Stromal cell of bone marrow (primary cell): ENCODE data around the gene MKNK1.

Source experiments
- DNase-seq: peaks from one replicate; pipeline ENCODE4 v3.0.0-alpha.2; 2012; ENCODE audit warnings: low read depth

The MKNK1 gene

DNA sequence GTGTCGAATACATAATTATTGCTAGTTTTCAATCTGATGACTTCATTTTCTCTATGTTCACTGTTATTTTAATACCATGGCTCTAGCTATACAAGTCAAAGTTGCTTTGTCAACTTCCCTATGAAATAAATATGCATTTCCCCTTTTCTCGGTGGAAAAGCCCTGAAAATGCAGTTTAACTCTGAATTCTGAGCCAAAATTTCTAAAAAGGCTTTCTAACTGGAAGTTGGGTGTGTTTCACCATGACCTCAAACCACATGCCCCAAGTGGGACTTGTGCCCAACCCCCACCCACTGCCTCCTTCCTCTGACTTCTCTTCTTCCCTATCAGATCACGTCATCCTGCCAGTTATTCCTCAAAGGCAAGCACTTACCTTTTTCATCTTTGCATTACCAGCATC, 8.9 kb downstream of the MKNK1 start:
- peak; percentile 62 for DNase-seq

DNA sequence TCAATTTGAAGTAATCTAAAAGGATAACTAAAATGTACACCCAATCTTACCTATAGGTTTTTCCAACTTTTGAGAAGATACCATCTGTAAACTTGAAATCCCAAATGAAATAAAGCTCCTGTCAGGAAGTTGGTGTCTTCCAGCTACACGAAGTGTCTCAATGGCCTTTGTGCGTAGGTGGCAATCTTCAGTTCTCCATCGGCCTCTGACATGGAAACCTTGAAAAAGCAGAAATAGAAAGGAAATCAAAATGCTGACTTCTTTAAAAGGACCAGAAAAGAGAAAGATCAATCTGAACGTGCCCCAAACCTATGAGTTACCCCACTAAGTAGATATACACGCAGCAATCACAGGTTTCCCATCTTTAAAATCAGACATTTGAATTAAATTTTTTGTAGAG, 10.0 kb downstream of the MKNK1 start:
- no peak for DNase-seq

DNA sequence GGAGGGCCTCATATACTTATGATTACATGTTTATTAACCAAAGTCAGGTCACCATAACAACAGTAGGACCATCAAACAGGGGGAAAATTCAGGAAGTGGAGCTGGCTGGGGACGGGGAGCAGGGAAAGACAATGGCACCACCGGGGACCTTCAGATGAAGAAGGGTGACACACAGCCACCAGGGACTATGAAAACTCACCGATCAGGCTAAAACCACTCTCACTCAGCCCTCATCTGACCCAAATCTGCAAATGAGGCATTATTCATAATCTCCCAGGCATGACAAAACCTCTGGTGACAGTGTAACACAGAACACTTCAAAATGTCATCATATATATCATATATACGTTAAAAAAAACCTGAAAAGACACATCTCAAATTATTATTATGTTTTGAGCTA, 11.2 kb downstream of the MKNK1 start:
- no peak for DNase-seq

DNA sequence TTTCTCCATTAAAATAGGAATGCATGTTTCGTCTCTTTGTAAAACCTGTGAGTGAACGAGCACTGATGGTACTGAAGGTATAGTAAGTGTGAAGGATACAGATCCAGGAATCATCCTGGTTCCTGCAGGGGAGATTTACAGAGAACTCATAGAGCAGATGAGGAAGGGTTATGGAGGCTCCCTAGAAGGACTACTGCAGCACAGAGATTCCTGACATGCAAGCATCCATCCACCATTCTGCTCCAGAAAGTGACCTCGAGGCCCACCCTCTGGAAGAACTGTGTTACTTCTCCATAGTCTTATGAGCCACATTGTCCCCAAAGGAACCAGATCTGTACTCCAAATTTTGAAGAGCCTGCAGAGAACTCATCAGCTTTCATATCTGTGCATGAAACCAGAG, 14.5 kb downstream of the MKNK1 start:
- DNase-seq, result no peak

DNA sequence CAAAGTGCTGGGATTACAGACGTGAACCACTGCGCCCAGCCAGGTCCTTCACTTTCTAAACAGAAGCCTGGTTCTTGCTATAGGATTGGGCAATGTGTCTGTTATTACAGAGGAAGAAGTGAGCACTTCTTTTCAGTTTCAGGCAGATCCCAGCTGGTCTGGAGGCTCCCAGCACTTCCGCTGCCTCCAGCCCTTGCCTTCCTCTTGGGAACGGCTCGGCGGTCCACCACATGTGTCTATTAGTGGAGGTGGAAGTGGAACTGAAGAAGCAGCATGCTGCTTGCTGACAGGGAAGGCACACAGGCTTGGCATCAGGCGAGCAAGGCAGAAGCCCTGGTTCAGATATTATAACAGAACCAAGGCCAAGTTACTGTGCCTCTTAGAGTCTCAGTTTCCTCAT, 17.0 kb downstream of the MKNK1 start:
- no peak for DNase-seq

DNA sequence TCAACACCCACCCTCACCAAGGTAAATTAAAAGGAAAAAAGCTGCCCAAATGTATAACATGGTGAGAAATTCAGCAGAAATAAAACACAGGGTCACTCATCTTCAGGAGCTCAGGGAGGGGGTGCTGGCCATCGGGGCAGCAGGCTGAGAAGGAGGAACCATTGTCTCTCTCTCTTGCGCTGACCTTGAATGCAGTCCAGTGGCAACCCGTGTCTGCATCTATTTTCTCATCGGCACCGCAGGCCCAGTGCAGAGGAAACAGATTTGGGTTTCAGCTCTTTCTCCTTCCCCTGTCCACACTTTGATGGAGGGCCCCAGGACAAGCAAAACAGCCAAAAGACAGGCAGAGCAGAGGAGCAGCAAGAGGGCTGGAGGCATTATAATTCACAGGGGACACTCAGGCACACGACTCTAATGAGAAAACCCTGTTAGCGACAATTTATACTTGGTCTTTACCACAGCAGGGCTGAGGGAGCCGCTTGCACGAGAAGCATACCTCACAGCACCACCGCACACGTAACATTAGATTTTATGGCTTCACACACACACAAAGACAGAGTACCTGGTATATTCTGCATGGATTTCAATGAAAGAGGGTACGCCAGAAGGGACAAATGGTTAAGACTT, 18.6 kb downstream of the MKNK1 start:
- no peak for DNase-seq

DNA sequence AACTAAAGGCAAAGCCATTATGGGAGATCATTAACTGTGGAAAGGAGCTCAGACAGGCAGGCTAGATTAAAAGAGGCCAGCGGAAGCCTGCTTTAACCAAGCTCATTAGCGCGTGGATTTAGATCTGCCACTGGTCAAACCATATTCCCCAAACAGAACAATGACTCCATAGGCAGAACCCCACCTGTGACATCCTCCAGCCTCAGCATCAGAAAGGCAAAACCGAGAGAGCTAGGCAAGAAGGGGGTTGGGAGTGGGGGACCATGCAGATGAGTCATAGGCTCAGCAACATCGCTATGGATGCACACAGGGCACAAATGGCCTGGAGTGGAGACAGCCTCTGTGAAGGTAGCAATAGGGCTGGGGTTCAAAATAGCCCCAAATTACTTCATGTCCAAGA, 20.6 kb downstream of the MKNK1 start:
- no peak for DNase-seq

DNA sequence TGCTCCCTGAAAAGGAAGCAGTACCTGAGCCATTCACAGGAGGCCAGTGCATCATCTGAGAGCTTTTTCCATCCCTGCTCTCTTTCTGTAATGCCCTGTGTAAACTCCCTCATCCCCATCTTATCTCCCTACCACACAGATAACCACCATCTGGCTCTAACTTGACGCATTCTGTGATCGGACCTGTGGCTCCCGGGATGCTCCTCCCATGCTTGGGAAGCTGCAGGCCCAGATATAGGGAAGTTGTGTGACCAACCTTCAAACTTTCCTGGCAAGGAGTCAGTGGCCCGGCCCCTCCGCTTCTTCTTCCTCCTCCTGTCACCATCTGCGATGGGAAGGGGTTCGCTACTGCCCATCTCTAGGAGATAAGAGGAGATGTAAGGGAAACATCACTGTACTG, 21.1 kb downstream of the MKNK1 start:
- no peak for DNase-seq

DNA sequence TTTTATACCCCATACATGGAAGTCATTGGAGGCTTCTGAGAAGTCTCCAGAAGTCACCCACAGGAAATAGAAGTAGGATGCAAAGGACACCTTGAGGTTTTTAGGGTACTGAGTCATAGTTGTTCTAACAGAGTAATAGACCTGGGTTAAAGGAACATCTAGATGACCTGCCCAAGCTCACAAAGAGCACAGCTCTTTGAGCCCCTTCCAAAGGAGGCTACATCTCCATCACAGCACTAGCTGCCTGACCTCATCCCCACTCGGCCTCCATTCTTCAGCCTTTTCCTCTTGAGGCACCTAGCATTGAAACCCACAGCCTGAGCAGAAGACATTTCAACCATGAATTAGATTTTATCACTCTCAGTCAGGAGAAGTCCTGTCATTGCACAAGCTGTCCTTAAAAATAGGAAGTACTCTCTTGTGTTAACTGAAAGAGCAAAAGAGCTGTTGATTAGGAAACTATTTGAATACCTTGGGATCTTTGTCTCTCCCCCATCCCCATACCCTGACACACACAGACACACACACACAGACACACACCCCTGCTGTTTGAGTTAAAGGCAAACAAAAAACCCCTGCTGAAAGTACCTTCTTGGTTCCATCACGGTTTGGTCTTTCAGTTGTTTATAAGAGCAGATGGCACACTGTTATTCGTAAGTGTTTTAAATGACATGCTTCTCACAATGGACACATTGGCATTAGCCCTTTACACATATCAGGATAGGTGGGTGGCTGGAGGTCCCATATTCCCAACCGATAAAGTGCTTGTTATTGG, 22.2 kb downstream of the MKNK1 start:
- DNase-seq, result no peak

DNA sequence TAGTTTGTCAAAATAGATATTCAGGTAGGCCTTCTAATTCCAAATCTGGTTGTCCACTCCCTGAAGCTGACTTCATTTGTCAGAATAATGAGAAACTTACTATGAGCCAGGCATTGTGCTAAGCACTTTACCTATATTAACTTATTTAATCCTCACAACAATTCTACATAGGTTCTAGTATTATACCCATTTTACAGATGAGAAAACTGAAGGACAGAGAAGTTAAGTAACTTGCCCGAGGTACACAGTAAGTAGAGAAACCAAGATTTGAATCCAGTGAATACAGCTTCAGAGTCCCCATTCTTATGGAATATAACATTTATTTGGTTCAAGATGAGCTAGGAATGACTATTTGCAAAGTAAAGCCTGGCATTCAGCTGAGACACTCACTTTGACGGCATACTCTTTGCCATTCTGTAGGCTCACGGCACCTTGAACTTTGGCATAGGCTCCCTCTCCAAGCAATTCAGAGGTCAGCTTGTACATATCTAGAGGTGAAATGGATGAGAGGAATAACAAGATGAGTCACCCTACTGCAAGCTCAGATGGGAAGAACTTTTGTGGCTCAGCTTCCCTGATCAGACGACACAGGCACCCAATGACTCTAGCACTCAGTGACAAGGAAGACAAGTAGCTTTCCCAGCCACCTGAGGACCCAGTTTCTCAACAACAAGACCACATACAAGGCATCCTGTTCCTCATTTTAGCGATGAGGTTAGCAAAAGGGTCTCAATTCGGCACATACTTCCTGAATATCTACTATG, 23.7 kb downstream of the MKNK1 start:
- DNase-seq, result no peak

DNA sequence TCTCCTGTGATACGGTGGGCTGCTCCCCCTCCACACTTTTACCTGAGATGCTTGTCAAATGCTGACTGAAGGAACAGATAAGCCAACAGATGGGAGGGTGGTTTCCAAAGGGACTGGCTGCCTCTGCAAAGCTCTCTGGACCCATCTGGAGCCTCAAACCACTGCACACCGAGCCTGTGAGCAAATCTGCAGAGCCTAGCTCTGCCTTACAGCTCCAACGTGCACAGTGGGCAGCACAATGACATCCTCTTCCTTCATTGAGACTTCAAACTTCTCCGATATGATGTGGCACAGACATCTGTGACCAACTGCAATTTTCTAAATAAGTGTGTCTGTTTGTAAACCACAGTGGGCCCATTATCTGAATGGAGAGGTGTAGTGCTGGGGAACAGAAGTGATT, 26.4 kb downstream of the MKNK1 start:
- no peak for DNase-seq

DNA sequence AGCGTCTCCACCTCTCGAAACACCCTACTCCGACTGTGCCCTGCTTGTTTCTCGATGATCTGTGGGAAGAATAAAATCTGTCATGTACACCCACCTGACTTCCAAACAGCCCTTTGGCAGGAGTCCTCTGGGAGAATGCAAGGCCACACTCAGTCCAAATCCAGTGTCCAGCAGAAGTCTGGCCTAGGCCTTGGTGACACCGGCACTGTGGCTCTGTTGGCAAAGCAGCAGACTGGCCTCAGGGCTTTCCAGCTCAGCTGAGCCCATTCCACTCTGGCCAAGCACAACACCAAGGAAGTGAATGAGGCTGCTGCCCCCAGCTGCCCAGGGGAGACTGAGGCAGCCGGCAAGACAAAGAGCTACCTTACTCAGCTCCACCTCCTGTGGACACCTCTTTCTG, 27.5 kb downstream of the MKNK1 start:
- no peak for DNase-seq

DNA sequence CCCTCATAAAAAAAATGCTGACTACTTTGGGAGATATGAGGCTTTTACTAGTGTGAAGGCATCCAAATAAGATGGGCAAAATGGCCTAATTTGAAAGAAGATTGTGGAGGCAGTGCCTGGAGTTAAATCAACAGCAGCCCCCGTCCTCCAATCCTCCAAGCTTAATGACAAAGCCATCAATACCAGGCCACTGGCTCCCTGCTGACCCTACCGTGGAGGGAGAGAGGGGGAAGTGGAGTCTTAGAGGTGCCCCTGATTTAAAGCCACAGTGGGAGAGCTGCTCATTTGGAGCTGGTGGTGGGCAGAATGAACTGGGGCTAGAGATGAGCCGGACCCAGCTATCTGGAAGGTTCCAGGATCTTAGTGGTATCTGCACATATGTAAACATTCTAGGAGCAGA, 28.3 kb downstream of the MKNK1 start:
- no peak for DNase-seq

DNA sequence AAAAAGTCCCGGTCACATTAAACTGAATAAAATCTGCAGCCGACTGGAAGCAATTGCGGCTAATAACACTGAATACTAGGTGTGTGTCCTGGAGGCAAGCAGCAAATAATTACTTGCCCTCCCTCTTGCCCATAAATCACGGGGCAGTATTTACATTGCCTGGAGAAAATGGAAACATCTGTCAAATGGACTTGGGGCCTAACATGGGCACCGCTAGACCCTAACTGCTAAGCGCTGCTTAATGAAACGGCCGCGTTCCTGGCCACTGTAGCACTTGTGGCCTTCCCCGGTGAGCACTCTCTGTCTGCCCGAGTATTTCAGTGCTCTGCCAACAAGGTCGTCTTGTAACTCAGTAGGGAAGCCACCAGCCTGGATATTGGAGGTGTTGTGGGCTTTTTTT, 28.8 kb downstream of the MKNK1 start:
- DNase-seq, result no peak

DNA sequence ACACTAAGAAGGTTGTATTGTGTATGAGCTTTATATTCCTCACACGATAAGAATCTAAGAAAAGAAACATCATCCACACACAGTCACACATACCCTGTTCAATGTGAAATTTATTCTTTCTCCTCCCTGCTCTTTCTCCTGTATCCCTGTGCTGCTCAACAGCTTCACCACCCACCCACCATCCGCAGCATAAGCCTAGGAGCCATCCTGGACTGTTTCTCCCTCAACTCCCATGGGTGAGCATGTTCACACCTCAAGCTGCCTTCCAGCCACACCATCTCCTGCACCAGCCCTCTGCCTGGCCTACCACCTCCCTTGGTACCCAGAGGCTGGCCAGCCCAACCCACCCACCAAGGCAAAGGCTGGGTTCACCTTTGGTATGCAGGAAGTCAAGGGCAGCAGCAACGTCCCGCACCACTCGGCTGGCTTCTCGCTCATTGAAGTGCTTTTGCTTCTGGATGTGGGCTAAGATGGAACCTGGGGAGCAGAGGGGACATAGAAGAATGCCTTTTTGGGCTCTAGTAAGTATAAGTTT, 32.3 kb downstream of the MKNK1 start:
- no peak for DNase-seq

DNA sequence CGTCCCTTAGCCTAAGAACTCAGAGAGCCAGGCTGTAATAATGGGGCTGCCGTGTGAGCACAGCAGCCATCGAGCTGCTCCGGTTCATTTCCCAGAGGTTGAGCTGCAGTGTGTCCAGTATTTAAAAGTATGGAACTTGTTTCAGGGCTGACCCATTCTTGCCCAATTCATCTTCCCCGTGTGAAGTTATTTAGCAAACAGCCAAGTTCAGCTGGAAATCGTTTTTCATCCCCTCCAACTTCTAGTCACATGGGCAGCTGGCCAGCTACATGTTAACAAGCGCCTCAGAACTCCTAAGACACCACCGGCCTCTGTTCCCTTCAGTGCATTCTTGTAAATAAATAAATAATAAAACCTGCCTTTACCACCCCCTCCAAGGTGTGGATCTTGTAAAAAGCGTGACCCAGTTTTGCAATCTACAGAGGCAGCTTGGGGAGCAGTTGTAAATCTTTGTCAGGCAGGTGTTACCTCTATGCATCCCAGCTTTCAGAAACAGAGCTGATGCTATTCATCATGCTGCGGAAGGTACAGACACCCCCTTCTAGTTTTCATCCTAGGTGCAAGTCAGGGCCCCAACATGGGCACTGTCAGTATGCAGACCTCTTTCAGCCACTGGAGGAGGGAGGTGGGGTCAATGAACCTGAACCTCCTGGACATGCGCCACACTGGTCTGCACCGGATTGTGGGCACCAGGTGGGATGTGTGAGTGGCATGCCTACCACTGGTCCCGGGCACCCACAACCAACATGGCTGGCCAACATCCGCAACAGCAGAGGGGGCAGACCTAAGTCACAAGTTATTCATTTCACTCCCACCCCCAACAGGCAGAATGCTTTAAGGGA, 34.0 kb downstream of the MKNK1 start:
- DNase-seq, result no peak

DNA sequence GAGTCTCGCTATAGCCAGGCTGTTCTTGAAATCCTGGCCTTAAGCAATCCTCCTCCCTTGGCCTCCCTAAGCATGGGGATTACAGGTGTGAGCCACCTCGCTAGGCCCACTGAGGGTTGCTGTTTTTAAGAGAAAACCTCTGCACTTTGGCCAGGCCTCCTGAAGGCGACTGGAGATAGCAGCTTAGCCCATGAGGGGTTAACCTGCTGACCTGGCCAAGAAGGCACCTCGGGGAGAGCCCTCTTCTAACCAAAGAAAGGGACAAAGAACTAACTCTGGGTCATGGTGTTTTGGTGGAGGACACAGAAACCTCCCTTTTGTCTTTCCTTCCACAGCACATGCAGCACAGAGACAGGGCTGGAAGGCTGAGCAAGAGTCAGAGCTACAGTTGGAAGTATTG, 35.0 kb downstream of the MKNK1 start:
- no peak for DNase-seq

DNA sequence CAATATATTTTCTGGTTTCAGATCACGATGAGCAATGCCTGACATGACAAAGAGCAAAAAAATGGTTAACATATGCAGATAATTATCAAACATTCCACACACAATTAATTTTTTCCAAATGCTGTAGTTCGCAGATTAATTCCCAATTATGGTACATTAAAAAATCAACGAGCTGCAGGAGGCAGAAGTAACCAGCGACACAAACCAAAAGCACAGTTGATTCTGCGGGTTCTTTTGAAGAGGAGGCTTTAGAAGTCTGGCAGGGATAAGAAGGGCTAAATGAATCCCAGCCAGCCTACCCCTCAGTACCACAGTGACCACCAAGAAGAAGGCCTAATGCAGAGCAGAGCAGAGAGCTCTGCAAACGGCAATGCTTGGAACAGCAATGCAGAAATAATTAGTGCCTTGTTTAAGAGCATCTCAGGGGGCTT, 35.6 kb downstream of the MKNK1 start:
- no peak for DNase-seq

DNA sequence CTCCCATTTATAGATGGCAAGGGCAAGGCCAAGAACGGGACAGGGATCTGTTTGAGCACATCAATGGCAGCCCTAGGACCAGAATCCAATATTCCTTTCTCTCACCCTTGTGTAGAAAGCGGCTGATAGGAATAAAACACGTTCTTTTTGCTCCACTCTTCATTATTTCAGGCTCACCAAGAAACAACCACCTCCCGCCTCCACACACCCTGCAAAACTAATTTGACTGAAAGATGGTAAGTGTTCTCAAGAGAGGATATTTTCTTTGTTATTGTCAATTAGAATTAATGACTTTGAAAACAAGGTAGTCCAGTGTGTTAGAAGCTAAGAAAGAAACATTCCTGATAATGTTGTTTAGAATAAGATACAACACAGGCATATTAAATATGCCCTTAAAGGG, 40.7 kb downstream of the MKNK1 start:
- no peak for DNase-seq

DNA sequence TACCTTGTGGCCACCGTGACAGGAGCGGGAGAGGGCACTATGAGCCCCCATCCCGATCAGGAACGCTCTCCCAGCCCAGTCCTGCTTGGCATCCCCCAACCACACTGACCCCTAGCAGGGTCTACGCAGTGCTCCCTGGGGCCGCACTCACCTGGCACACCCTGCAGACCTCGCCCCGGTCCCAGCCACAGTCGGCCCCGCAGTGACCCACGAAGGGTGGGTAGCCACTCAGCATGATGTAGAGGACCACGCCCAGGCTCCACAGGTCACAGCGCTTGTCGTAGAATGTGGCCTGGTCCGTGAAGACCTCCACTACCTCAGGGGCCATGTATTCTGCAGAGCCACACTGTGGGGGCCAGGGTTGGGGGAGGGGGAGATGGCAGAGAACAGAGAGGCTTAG, 41.6 kb downstream of the MKNK1 start:
- DNase-seq, result no peak

DNA sequence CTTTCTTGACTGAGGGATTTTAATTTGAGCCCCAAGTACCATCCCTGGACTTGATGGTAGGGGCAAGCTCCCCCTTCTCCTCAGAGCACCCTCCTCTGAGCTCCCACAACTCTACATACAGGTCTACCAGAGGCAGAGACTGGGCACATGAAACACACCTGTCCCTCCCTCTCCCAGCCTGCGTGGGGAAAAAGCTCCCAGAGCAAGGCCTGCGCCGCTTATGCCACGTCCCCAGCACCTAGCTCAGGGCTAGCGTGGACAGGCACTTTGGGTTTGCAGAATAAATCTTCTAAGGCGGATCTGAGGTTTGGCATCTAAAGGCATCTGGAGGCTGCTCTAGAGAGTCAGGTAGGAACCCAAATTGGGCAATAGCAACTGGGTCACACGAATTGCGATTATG, 45.1 kb downstream of the MKNK1 start:
- no peak for DNase-seq
